HG02763 (cell line): ENCODE measurements around the gene GLB1L2.

ENCODE experiments used
- ATAC-seq: cut with Tn5 transposase; IDR thresholded peaks from one replicate; pipeline ENCODE4 v1.9.1; 2021; ENCODE audit warnings: mild to moderate bottlenecking, moderate library complexity; ENCODE audit not compliant: unreplicated experiment

GLB1L2 gene

DNA sequence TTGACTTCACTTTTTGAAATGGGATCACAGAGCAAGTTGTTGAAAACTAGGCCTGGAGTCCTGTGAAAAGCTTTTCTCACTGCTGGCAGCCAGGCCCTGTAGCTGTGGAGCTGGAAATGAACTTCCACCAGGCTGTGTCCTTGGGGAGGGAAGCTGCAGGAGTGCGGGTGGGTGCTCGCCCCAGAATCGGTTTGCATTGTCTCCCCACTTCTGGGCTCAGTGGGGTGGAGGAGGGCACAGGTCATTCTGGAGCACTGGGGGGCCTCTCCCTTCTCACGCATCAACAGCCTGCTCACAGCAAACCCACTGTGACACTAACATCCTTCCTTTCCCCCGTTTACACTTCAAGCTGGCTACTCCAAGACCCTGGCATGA is 15.2 kb downstream of the GLB1L2 start:
- no peak for ATAC-seq

DNA sequence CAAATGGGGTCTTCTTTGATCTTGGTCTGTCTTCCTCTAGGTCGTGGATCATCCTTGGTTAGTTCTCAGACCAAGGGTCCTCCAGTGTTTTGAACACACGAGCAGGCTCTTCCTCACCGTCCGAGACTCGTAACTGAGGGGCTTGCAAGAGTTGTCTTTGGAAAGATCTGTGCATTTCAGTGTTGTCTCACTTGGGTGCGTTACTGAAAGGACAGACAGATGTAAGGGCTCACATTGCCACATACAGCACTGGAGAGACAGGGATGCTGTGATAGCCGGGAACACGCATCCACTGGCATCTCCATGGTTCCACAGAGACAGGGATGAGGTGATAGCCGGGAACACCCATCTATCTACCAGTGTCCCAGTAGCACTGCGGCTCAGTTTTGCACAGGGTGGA is 15.7 kb downstream of the GLB1L2 start:
- no peak for ATAC-seq

DNA sequence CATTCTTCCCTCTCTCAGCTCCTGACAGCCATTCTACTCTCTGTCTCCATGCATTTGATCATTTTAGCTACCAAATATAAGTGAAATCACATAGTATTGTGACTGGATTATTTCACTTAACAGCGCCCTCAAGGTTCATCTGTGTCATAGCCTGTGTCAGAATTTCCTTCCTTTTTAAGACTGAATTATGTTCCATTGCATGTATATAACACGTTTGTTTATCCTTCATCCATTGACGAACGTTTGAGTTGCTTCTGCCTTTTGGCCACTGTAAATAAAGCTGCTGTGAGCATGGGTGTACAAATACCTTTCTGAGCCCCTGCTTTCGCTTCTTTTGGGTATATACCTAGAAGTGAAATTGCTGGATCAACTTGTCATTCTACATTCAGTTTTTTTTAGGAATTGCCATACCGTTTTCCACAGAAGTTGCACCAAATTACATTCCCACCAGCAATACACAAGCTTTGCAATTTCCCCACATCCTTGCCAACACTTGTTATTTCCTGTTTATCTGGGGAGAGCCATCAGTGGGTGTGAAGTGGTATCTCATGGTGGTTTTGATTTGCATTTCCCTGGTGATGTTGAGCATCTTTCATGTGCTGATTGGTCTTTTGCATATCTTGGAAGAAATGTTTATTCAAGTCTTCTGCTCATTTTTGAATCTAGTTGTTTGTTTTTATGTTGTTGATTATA is 17.5 kb downstream of the GLB1L2 start:
- no peak for ATAC-seq

DNA sequence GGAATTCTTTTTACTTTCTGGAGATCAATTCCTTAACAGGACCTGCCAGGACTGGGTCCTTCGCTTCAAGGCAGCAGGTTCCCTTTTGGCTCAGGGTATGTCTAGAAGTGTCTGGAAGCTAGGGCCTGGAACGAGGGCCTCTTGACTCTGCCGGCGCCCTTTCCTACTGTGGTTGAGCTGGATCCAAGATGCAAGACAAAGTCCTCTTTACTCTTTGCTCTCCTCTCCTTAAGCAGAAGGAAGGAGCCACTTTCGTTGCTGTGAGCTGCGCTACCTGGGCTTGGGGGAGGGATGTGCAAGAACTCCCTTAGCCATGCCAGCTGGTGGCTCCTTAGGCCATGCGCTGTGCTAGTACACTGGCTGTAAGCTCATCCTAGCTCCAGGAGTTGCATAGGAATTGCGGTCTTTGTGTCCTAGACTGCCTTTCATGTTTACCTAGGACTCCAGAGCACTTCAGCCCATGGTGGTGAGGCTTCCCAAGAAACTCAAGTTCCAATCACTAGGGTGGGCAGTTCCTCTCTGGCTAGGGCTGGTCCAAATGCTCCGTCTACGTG is 18.1 kb downstream of the GLB1L2 start:
- no peak for ATAC-seq

DNA sequence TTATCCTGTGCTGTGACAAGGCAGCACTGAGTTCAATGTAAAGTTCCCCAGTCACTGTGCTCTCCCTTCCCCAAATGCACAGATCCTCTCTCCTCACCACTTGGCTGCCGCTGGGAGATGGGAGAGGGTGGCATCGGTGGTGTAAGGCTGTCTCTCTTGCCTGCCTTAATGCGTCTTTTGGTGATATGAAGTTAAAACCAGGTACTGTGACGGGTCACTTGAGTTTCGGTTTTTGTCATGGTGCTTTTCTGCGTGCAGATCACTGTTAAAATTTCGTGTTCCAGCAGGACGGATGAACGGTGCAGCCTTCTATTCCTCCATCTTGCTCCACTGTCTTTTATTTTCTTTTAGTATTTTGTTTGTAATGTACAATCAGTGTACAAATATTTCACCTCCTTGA is 18.6 kb downstream of the GLB1L2 start:
- no peak for ATAC-seq

DNA sequence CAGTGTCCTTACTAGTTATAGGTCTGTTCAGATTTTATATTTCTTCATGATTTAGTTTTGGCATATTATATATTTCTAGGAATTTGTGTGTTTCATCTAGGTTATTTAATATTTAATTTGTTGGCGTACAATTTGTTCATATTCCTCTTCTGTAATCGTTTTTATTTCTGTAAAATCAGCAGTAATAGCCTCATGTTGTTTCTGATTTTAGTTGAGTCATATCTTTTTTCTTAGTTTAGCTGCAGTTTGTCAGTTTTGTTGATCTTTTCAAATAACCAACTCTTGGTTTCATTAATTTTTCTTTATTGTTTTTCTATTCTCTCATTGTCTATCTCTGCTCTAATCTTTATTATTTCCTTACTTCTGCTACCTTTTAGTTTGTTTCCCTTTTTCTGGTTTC is 20.3 kb downstream of the GLB1L2 start:
- ATAC-seq: no peak

DNA sequence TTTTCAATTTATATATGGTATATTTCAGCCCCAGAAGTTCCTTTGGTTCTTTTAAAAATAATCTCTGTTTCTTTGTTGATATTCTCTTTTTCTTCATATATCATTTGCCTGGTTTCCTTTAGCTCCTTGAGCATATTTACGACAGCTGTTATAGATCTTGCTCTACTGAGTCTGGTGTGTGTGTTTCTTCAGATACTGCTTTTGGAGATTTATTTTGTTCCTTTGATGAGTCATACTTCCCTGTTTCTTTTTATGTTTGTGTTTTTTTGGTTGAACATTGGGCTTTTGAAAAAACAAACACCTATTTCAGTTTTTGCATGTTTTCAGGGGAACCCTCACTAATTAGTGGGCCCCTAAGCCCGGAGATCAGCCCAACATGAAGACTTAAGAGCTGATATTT is 23.3 kb downstream of the GLB1L2 start:
- no peak for ATAC-seq

DNA sequence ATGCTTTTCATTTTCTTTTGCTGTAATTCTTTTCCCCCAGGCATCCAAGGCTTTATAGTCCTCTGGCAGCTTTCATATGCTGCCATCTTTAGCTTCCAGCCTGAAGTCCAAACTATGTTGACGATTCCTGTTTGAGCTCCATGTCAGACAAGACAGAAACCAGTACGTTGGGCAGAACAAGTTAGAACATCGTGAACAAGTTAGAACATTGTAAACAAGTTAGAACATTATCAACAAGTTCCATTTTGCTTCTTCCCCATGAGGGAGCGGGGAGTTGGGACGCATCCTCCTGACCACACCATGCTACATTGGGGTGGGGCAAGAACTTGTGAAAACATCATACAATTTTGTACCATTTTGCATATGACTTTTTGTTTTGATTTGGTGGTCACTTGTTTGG is 23.9 kb downstream of the GLB1L2 start:
- no peak for ATAC-seq

DNA sequence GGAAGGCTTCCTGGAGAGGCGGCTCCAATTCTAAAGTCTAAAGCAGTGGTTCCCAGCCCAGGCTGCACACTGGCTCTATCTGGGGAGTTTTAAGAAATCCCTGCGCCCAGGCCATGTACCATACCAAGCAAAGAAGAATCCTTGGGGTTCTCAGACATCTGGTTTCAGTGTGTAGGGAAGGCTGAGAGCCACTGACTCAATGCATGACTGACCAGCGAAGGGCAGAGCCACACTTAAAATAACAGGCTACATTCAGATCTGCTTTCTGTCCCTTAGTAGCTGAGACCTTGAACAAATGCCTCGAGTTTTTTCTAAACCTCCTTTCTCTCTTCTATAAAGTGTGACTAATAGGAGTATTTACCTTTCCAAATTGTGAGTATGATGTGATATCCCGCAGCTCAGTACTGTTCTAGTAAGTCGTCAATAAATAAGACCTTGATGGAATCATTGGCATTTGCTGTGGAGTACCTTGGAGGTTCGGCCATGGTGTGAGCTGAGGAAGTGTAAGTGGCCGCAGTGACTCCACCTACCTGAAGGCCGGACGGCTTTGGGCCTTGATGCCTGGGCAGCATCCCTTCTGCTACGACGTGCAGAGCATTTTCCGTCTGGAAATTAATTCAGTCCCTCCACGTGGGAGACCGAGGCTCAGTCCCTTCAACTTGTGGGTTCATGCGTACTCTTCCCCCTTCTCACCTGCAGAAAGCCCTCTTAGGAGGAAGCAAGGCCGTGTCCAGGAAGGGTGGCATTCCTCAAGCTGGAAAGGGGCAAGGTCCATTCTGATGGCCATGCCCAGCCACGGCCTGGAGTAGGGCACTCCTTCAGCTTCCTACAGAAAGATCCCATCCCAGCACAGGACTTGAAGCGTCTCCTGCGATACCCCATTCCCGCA is 25.1 kb downstream of the GLB1L2 start:
- no peak for ATAC-seq

DNA sequence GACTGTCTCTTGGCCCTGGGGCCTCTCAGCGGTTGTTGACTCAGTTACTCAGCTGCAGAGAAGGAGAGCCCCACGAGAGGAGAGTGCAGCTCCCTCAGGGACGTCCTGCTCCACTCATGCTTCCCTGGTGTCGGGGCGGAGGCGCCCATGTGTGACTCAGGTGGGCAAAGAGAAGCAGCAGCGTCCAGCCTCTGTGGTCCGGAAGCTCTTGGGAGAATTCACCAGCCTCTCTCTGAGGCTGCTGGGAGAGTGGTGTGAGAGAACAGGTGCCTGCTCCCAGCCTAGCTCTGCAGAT is 25.7 kb downstream of the GLB1L2 start:
- ATAC-seq: no peak

DNA sequence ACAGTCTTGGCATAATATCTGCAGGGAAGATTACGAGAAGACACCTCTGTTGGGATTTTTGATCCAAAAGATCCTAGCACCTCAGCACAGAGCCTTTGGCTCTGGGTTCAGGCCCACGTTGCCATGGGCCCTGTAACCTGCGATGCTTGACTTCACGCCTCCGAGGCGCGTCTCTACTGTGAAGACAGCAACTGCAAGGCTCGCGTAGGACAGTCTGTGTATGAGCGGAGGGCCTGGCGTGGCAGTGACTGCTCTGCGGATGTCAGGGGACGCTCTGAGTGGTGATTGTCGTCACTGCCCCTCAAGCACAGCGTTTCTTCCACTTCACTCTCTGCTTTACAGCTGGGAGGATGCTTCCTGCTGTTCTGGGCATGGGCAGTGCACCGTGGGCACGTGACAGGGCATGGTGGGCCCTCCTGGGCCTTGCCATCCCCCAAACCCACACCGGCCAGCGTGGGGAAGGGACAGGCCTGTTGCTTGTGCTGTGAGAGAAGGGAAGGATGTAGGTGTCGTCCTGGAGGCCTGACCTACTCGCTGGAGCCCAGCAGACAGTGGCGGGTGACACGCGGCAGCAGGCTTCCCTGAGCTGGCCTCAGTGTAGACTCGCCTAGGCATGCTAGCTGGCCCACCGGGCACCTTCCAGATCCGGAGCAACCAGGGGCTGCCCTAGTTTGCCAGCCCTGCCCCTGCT is 26.5 kb downstream of the GLB1L2 start:
- ATAC-seq: no peak

DNA sequence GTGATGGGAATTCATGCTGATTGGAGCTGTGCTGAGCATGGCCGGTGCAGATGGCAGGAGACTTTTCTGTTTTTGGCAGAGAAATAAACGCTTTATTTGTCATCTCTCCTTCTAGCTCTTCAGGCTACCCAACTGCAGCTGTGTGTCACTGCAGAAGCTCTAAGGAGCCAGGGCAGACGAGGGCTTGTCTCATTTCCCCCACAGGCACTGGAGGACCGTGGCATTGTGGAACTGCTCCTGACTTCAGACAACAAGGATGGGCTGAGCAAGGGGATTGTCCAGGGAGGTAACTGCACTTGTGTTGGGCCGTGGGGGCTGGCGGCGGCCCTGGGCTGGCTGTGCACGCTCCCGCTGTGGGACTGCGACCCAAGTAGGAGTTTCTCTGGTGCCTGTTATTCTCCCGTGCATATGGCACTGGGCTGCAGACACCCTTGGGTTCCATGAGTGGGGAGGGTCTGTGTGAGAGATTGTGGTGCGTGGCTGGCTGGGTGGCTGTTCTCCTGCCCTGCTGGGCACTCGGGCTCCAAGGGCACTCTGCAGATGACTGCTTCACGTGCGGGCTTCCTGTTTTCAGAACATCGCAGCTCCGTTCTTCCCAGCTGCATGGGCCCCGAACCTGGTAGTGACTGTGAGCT is 27.2 kb downstream of the GLB1L2 start:
- ATAC-seq: no peak

DNA sequence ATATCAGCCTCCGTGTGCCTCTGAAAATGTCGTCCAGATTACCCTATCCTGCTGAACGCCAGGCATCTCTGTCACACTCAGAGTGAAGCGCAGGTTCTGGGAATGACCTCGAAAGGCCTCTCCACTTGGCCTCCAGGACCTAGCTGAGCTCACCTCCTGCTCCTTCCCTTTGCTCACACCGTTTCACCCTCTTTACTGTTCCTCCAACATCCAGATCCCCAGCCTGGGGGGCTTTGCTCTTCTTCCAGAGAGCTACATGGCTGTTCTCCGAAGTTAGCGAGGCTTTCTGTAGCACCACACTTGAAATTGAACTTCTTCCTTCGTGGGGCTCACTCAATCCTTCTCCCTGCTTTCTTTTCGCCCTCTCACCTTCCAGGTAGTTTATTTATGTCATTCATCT is 27.9 kb downstream of the GLB1L2 start:
- no peak for ATAC-seq

DNA sequence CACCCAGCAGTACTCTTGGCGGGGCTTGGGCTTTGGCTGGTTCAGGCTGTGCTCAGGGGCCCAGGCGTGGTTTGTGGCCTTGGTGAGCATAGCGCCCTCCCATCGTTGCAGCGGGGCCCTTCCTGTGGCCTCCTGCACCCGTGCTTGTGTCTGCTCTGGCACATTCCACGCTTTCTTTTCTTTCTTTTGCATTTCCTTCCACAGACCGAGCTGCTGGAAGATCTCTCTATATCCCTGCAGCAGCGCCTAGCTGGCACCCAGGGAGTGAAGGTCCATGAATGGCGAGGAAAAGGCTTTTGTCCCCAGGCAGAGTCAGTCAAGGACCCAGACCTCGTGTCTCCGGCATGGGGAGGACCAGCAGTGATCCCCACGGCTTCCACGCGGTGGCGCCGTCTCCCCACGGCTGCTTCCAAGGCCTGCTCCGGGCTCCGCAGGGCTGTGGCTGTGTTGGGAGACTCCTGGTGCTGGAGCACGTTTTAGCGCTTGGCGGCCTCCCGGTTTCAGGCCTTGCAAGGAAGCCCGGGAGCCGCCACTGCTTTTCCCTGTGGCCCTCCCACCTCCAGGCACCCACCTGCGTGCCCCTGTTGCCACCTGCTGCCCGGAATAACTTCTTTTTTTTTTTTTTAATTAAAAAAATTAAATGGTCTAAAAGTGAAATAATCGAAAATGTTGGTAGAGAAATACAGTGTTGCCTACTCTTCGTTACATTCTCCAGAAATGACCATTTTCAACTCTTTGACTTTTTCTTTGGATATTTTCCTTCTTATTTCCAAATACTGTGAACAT is 28.5 kb downstream of the GLB1L2 start:
- ATAC-seq: peak; percentile 68

DNA sequence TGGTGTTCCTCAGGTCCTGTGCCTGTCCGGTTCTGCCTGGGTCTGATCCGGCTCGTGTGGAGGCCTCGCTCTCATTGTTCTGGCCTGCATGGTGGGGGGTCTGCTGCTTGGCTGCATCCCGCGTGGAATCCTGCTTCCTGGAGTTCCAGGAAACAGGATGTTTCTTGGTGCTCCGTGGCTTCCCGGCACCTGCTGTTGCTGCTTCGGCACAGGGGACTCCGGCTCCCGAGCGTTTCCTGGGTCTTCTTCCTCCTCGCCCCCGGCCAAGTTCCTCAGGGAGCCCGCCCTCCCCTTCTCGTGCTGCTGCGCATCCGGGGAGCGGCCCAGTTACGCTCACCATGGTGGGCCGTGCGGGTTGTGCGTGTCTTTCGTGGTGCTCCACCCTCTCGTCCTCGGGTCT is 29.9 kb downstream of the GLB1L2 start:
- no peak for ATAC-seq

DNA sequence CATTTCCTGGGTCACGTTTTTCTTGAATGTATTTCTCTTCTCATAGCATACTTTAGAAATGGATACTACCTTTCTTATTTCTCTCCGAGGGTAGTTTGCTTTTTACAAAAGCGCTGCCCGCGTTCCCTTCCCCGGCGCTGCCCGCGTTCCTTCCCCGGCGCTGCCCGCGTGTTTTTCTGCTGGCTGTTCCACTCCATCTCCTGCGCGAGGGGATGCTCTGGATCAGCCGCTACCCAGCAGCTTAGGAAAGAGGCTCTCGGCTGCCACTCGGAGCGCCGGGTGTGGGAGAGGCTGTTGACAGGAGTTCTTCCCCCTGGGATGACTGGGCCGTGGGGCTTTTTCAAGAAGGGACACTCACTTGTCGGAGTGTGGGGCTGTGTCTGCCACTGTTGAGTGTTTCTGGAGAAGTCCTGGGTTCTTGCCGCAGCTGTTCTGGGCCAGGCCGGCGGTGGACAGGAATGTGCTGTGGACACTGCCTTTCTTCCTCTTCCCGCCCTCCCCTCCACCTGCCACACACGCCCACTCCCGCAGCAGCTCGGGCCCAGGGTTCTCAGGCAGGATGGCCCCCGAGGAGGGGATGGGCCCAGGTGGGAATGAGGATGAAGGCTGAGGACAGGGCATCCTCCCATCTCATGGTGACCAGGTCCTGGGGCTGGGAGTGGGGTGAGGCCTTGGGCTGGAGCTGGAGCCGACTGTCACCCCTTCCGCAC is 30.6 kb downstream of the GLB1L2 start:
- ATAC-seq: no peak

DNA sequence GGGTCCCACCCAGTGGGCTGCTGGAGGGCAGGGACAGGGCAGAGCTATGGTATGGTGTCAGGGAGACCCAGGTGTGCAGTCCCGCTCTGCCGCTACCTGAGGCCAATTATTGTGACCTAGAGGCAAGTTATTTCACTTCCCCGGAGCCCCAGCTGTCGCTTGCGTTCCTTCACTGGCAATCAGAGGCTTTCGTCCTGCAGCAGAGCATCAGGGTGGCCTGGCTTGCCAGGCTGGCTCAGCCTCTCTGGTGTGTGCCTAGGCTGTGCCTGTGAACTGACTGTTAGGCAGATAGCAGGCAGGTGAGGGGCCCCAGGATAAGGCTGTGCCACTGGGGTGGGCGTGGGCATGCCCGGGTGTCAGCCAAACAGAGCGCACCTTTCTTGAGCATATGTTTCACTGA is 31.4 kb downstream of the GLB1L2 start:
- ATAC-seq: no peak

DNA sequence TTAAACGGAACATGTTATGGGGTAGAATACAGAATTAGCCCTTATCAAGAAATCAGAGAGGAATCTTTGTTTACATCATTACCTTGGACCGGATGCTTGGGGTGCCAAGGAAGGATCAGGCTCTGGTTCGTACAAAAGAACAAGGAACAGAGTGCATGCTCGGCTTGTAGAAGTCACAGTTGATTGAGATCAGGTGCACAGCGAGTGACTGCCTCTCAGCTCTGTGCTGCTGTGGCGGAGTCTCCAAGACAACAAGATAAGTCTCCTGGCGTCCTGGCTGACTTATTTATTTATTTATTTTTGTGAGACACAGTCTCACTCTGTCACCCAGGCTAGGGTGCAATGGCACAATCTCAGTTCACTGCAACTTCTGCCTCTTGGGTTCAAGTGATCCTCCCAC is 31.8 kb downstream of the GLB1L2 start:
- ATAC-seq: no peak

DNA sequence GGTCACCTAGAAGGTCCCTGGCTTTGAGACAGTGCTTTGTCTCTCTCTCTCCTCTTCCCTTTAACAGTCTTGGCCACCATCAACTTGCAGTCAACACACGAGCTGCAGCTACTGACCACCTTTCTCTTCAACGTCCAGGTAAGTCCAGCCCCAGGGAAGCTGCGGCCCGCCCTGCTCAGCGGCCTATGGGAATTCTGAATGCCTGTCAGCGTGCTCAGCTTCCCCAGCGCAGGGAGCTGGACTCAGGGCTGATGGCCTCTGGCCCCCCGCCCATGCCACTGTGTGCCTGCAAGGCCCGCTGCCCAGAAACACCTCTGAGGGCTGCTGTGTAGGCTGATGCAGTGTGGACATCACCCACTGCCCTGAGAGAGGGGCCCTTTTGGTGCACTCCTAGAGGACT is 32.5 kb downstream of the GLB1L2 start:
- ATAC-seq: no peak
